ENCODE results near the gene LRRC46. TPM values are rescaled to one million over a fixed set of nuclear protein-coding genes. Genes with fewer than 3 reads are reported as not detected.

LRRC46 gene
- total RNA-seq, 1 donor from 2014 or later = 0.30 TPM

DNA sequence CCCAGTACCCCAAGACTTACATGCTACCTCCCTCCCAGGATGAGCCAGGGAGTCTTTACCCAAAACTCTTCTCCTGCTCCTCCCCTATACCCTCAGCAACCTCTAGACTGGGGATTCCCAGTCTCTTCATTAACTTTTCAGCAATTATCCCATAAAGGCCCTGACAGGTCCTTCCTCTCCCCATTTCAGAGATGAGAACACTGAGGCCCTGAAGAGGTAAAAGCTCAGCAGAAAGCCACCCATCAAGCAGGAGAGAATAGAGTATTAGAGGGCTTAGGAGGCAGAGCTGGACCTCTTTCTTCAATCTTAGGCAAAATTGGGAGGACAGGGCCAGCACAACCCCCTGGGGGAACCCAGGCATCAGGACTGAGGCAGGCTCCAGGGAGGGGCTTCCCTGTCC is 25.4 kb downstream of the LRRC46 start:
- no peaks in the 10 kb centered on the region for H3K36me3 ChIP-seq (ENCODE audit: insufficient read depth, low read length)
- H3K4me1 Mint-ChIP-seq (ENCODE audit: low read depth, unreplicated experiment) = peaks cover 10% of the 10 kb centered on the region
- H3K9ac ChIP-seq (ENCODE audit: low read length) = no peak overlapping the region
- no peak overlapping the region for H2AFZ ChIP-seq (ENCODE audit: low read depth, low read length)
- FAIRE-seq (no peak), DNase-seq (ENCODE audit: low read depth) (no peak)
- no peaks in the 10 kb centered on the region for H3K9me3 ChIP-seq (ENCODE audit: insufficient read depth, low read depth, low read length)
- peaks cover 3% of the 10 kb centered on the region for H3K36me3 Mint-ChIP-seq (ENCODE audit: low read depth, unreplicated experiment)
- peaks cover 44% of the 10 kb centered on the region for H3K27me3 ChIP-seq (ENCODE audit: insufficient read depth, low read length)
- H3K9me3 Mint-ChIP-seq (ENCODE audit: unreplicated experiment) = no peaks in the 10 kb centered on the region
- no peak overlapping the region for H3K4me3 ChIP-seq (ENCODE audit: insufficient read depth, low read depth, low read length)
- no peak overlapping the region for H3K4me2 ChIP-seq (ENCODE audit: low read length)
- H3K4me1 ChIP-seq (ENCODE audit: insufficient read depth, low read length) = peaks cover 8% of the 10 kb centered on the region
- H4K20me1 ChIP-seq (ENCODE audit: insufficient read depth, low read length) = no peaks in the 10 kb centered on the region
- no peak overlapping the region for H3K27ac Mint-ChIP-seq (ENCODE audit: unreplicated experiment)
- no peaks in the 10 kb centered on the region for H3K79me2 ChIP-seq (ENCODE audit: insufficient read depth, low read length)
- TF ChIP-seq, protein P1, sequence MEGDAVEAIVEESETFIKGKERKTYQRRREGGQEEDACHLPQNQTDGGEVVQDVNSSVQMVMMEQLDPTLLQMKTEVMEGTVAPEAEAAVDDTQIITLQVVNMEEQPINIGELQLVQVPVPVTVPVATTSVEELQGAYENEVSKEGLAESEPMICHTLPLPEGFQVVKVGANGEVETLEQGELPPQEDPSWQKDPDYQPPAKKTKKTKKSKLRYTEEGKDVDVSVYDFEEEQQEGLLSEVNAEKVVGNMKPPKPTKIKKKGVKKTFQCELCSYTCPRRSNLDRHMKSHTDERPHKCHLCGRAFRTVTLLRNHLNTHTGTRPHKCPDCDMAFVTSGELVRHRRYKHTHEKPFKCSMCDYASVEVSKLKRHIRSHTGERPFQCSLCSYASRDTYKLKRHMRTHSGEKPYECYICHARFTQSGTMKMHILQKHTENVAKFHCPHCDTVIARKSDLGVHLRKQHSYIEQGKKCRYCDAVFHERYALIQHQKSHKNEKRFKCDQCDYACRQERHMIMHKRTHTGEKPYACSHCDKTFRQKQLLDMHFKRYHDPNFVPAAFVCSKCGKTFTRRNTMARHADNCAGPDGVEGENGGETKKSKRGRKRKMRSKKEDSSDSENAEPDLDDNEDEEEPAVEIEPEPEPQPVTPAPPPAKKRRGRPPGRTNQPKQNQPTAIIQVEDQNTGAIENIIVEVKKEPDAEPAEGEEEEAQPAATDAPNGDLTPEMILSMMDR (IDR thresholded peaks at IDR 0.05; ENCODE audit: insufficient read depth, low read depth, low read length) = no peak
- TF ChIP-seq EZH2 (IDR thresholded peaks at IDR 0.05; ENCODE audit: insufficient read depth, low read length) = no peak
- H3K27me3 Mint-ChIP-seq (ENCODE audit: low read depth, unreplicated experiment) = peaks cover 54% of the 10 kb centered on the region
- H3K4me3 Mint-ChIP-seq (ENCODE audit: unreplicated experiment) = no peak overlapping the region
- H3K27ac ChIP-seq (ENCODE audit: low read depth, low read length) = no peak overlapping the region

DNA sequence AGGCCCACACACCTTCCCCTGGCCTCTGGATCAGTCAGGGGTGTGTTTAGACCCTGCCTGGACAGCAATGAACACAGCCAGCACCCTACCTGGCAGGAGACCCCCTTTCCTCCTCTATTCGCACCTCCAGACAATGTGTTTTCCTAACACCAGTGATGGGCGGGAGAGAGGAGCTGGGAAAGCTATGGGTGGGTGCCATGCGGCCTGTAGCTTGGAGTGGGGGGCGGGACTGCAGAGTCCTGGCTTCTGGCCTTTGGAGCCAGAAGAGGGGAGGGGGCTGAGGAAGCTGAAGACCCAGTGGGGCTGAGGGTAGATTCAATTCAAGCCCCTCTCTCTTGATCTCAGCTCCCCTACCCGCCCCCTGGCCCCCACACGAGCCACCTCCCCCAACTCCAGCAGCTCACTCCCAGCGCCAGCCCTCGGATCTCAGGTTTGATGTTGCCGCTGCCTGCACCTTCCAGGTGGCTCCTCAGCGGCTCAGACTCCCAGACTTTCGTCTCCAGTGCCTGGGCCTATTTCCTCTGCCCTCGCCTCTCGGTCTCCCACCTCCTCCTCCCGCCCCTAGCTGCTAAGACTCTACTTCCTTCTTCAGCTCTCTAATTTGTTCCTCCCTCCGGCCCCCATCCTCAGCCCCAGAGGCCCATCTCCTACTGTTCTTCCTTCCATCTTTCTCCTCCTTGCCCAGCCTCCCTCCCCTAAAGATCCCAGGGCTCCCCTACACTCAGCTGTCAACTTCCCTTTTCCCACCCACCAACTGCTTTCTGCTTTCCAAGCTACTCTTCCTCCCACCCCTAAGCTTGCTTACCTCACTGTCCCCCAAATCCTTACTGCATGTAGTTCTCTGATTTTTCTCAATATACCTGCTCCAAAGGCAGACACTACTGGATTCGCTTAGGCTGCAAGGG is 26.3 kb downstream of the LRRC46 start:
- peaks cover under 1% of the 10 kb centered on the region for H3K9me3 Mint-ChIP-seq (ENCODE audit: unreplicated experiment)

More for the DNA sequence above, 26.3 kb downstream of the LRRC46 start:
- Histone ChIP-seq H3K36me3 (ENCODE audit: insufficient read depth, low read length) (no peaks in the 10 kb centered on the region), H3K4me2 (ENCODE audit: low read length) (no peak overlapping the region), H3K27me3 (ENCODE audit: insufficient read depth, low read length) (peaks cover 34% of the 10 kb centered on the region), H3K4me3 (ENCODE audit: insufficient read depth, low read depth, low read length) (no peak overlapping the region), H2AFZ (ENCODE audit: low read depth, low read length) (no peak overlapping the region), H3K27ac (ENCODE audit: low read depth, low read length) (no peak overlapping the region), H3K79me2 (ENCODE audit: insufficient read depth, low read length) (no peaks in the 10 kb centered on the region), H4K20me1 (ENCODE audit: insufficient read depth, low read length) (no peaks in the 10 kb centered on the region), H3K9ac (ENCODE audit: low read length) (no peak overlapping the region), H3K4me1 (ENCODE audit: insufficient read depth, low read length) (peaks cover 4% of the 10 kb centered on the region), H3K9me3 (ENCODE audit: insufficient read depth, low read depth, low read length) (no peaks in the 10 kb centered on the region)
- Mint-ChIP-seq H3K27me3 (ENCODE audit: low read depth, unreplicated experiment) (peaks cover 44% of the 10 kb centered on the region), H3K4me3 (ENCODE audit: unreplicated experiment) (no peak overlapping the region), H3K36me3 (ENCODE audit: low read depth, unreplicated experiment) (peaks cover 3% of the 10 kb centered on the region), H3K27ac (ENCODE audit: unreplicated experiment) (no peak overlapping the region), H3K4me1 (ENCODE audit: low read depth, unreplicated experiment) (peaks cover 9% of the 10 kb centered on the region)
- no peak for DNase-seq (ENCODE audit: low read depth)
- no peak for FAIRE-seq
- TF ChIP-seq, protein P1 (IDR thresholded peaks at IDR 0.05; ENCODE audit: insufficient read depth, low read depth, low read length) = no peak
- no peak for TF ChIP-seq EZH2 (IDR thresholded peaks at IDR 0.05; ENCODE audit: insufficient read depth, low read length)
